Fibroblast of skin of left biceps (primary cell): ENCODE measurements around the gene STK24.
"Not testable (repeated sequence)": the region's sequence is repeated elsewhere in the genome, so short reads cannot be mapped to it uniquely, and the experiment has no call there.

ENCODE experiments used
- DNase-seq, 2 experiments: peaks; one replicate each; pipeline ENCODE4 v3.0.0-alpha.2; 2013; ENCODE audit warnings: low read depth in 2 of 2

The STK24 gene

GRCh38 chr13:98436233-98436910 lies 140.5 kb downstream of the STK24 start:
- no peak for DNase-seq

- no peak for DNase-seq
Measured at GRCh38 chr13:98435376-98435775, 141.5 kb downstream of the STK24 start.

GRCh38 chr13:98434060-98434459 lies 142.8 kb downstream of the STK24 start:
- DNase-seq, result no peak

GRCh38 chr13:98433654-98434053 lies 143.3 kb downstream of the STK24 start:
- DNase-seq, result no peak

GRCh38 chr13:98432638-98433037 lies 144.3 kb downstream of the STK24 start:
- DNase-seq, result no peak

- DNase-seq, result no peak
Measured at GRCh38 chr13:98429977-98430736, 146.8 kb downstream of the STK24 start.

GRCh38 chr13:98429531-98429930 lies 147.4 kb downstream of the STK24 start:
- DNase-seq, result no peak

- no peak for DNase-seq
Measured at GRCh38 chr13:98429081-98429480, 147.8 kb downstream of the STK24 start.

GRCh38 chr13:98428256-98428966 lies 148.5 kb downstream of the STK24 start:
- DNase-seq, result no peak

GRCh38 chr13:98427331-98427995 lies 149.4 kb downstream of the STK24 start:
- no peak for DNase-seq

GRCh38 chr13:98423417-98423816 lies 153.5 kb downstream of the STK24 start:
- DNase-seq, result no peak

GRCh38 chr13:98422046-98422445 lies 154.9 kb downstream of the STK24 start:
- no peak for DNase-seq

GRCh38 chr13:98420554-98421175 lies 156.2 kb downstream of the STK24 start:
- no peak for DNase-seq

GRCh38 chr13:98419786-98420553 lies 156.9 kb downstream of the STK24 start:
- no peak for DNase-seq

GRCh38 chr13:98416408-98416807 lies 160.5 kb downstream of the STK24 start:
- no peak for DNase-seq

GRCh38 chr13:98415326-98416070 lies 161.4 kb downstream of the STK24 start:
- no peak for DNase-seq

- DNase-seq, result no peak
Measured at GRCh38 chr13:98413796-98414195, 163.1 kb downstream of the STK24 start.

- DNase-seq, result not testable (repeated sequence)
Measured at GRCh38 chr13:98413278-98413677, 163.6 kb downstream of the STK24 start.

- no peak for DNase-seq
Measured at GRCh38 chr13:98411617-98412265, 165.2 kb downstream of the STK24 start.

GRCh38 chr13:98411013-98411412 lies 165.9 kb downstream of the STK24 start:
- no peak for DNase-seq
